ENCODE data around the gene GTF2H3. TPM values are rescaled to one million over a fixed set of nuclear protein-coding genes. Genes with fewer than 3 reads are reported as not detected.

The GTF2H3 gene
- polyA plus RNA-seq (2011; rRNA removed): 35.8 and 55.1 TPM in 2 replicates
- 22.3 and 32.7 TPM in 2 replicates for polyA minus RNA-seq (2011; rRNA and poly(A)+ RNA removed)

GRCh38 chr12:123633379-123634141, at the start of gene GTF2H3, which contains the start of gene EIF2B1:
GTF2H3 (plus strand) TSS chr12:123633829; CDS start chr12:123633860, 31 bp downstream.
EIF2B1 (minus strand) TSS chr12:123633686; CDS start chr12:123633557, 129 bp downstream.
- TF ChIP-seq, protein P1, sequence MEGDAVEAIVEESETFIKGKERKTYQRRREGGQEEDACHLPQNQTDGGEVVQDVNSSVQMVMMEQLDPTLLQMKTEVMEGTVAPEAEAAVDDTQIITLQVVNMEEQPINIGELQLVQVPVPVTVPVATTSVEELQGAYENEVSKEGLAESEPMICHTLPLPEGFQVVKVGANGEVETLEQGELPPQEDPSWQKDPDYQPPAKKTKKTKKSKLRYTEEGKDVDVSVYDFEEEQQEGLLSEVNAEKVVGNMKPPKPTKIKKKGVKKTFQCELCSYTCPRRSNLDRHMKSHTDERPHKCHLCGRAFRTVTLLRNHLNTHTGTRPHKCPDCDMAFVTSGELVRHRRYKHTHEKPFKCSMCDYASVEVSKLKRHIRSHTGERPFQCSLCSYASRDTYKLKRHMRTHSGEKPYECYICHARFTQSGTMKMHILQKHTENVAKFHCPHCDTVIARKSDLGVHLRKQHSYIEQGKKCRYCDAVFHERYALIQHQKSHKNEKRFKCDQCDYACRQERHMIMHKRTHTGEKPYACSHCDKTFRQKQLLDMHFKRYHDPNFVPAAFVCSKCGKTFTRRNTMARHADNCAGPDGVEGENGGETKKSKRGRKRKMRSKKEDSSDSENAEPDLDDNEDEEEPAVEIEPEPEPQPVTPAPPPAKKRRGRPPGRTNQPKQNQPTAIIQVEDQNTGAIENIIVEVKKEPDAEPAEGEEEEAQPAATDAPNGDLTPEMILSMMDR (IDR thresholded peaks at IDR 0.05; ENCODE audit: low read depth, low read length): no peak
- peak; percentile 88 for DNase-seq (ENCODE audit: low read depth, low spot score)
- Histone ChIP-seq H3K27me3 (ENCODE audit: control insufficient read depth, insufficient read depth, low read length) (no peaks in the 10 kb centered on the region), H3K9me3 (ENCODE audit: control insufficient read depth, insufficient read depth, low read length) (no peaks in the 10 kb centered on the region; the same call in 1 of the 2 replicates), H3K4me3 (ENCODE audit: low read depth, low read length) (peak within 1 kb of the TSS; percentile 95), H3K27ac (ENCODE audit: low read depth, low read length) (peak within 1 kb of the TSS; percentile 65)
- ChIA-PET POLR2A (interaction anchor here (0.8 to 1.0 kb wide), 2 partner anchors 31 to 78 kb away, joined by 4 to 7 read pairs; partner anchors contain the start of genes ATP6V0A2 and DDX55), CTCF (no interaction called here)

DNA sequence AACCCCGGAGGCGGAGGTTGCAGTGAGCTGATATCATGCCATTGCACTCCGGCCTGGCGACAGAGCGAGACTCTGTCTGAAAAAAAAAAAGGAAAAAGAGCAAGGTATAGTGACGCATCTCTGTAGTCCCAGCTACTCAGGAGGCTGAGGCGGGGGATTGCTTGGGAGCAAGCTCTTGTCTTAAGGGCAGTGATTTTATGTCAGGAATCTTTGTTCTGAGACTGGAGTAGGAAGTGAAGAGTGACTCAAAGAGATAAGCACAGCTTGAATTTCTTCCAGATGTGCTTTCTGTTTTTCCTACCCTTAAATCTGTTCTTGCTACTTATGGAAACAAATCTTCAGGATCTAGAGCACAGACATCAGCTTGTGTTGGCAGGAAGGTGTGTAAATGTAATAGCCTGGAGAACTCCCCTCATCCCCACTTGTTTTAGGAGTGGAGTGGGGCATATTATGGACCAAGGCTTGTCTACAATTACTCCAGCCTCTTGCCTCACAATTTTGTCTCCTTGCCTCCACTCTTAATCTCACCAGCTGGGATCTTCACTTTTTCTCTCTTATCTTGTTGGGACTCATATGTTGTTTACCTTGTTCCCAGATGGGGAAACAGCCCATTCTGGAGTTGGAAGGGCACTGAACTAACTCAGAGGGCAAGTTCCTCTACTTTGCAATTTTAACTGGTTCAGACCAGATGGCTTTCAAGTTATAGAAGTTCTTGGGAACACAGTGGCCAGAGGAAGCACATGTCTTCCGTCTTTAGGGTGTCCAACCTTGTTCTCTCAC, 41.7 kb upstream of the GTF2H3 start:
- peak; percentile 24 for DNase-seq (ENCODE audit: low read depth, low spot score)
- H3K4me3 ChIP-seq (ENCODE audit: low read depth, low read length): no peak overlapping the region
- TF ChIP-seq, protein P1 (IDR thresholded peaks at IDR 0.05; ENCODE audit: low read depth, low read length): no peak
- H3K9me3 ChIP-seq (ENCODE audit: control insufficient read depth, insufficient read depth, low read length): no peaks in the 10 kb centered on the region
- POLR2A ChIA-PET: no interaction called here
- peak overlapping the region; percentile 33 for H3K27ac ChIP-seq (ENCODE audit: low read depth, low read length)
- CTCF ChIA-PET: interaction anchor here (1.0 kb wide), 1 partner anchor 9 kb away, joined by 3 read pairs; no protein-coding TSS in a partner anchor
- no peaks in the 10 kb centered on the region for H3K27me3 ChIP-seq (ENCODE audit: control insufficient read depth, insufficient read depth, low read length)

GRCh38 chr12:123595729-123596128, 37.9 kb upstream of the GTF2H3 start:
- POLR2A ChIA-PET: no interaction called here
- Histone ChIP-seq H3K27ac (ENCODE audit: low read depth, low read length) (no peak overlapping the region), H3K9me3 (ENCODE audit: control insufficient read depth, insufficient read depth, low read length) (no peaks in the 10 kb centered on the region), H3K4me3 (ENCODE audit: low read depth, low read length) (no peak overlapping the region), H3K27me3 (ENCODE audit: control insufficient read depth, insufficient read depth, low read length) (no peaks in the 10 kb centered on the region)
- TF ChIP-seq, protein P1 (IDR thresholded peaks at IDR 0.05; ENCODE audit: low read depth, low read length): no peak
- CTCF ChIA-PET: interaction anchor here (0.6 kb wide), 1 partner anchor 59 kb away, joined by 3 read pairs; no protein-coding TSS in a partner anchor
- DNase-seq (ENCODE audit: low read depth, low spot score): no peak

DNA sequence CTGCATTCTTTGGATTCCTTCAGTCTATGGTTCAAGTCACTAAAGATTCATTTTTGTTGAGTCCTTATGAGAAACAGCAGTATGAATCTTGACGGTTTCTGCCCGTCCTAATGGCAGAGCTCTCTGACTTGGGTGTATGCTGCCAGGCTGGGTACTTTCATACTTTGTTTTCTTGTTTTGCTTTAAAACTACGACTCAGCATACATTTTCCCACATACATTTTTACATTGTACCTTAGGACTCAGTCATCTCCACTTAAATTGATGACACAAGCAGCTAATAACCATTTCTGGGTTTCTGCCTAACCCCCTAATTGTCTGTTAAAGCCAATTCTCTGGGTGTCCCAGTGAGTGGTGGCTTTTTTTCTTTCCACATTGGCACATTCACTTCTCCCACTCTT, 36.5 kb upstream of the GTF2H3 start:
- no peak overlapping the region for H3K4me3 ChIP-seq (ENCODE audit: low read depth, low read length)
- H3K9me3 ChIP-seq (ENCODE audit: control insufficient read depth, insufficient read depth, low read length): peaks cover 2% of the 10 kb centered on the region; the same call in 1 of the 2 replicates
- TF ChIP-seq, protein P1 (IDR thresholded peaks at IDR 0.05; ENCODE audit: low read depth, low read length): no peak
- ChIA-PET POLR2A (no interaction called here), CTCF (no interaction called here)
- no peaks in the 10 kb centered on the region for H3K27me3 ChIP-seq (ENCODE audit: control insufficient read depth, insufficient read depth, low read length)
- H3K27ac ChIP-seq (ENCODE audit: low read depth, low read length): no peak overlapping the region
- no peak for DNase-seq (ENCODE audit: low read depth, low spot score)
